ENCODE data around the gene CRIP2. TPM values are rescaled to one million over a fixed set of nuclear protein-coding genes. Genes with fewer than 3 reads are reported as not detected.

The CRIP2 gene
- total RNA-seq, 6 experiments from 2014 or later = 11.2 to 50.0 (median 27.5) TPM

GRCh38 chr14:105493921-105494605, 19.4 kb downstream of the CRIP2 start:
- H3K27ac ChIP-seq = no peak overlapping the region
- no peak for ATAC-seq
- H3K4me3 ChIP-seq = no peak overlapping the region
- no peaks in the 10 kb centered on the region for H3K9me3 ChIP-seq
- WGBS (ENCODE audit: insufficient coverage, low coverage, low lambda C conversion rate, missing lambda C conversion rate) = 80% methylated on average over 2 of the region's 16 CpGs
- H3K4me1 ChIP-seq = peaks cover 0 to 53% (median 23%) of the 10 kb centered on the region in 4 donors
- H3K36me3 ChIP-seq = peaks cover 0 to 3% (median 0%) of the 10 kb centered on the region in 4 donors
- intact Hi-C loops (cut with DNase I) = no loop called here
- H3K27me3 ChIP-seq = no peaks in the 10 kb centered on the region
- TF ChIP-seq, protein P1, sequence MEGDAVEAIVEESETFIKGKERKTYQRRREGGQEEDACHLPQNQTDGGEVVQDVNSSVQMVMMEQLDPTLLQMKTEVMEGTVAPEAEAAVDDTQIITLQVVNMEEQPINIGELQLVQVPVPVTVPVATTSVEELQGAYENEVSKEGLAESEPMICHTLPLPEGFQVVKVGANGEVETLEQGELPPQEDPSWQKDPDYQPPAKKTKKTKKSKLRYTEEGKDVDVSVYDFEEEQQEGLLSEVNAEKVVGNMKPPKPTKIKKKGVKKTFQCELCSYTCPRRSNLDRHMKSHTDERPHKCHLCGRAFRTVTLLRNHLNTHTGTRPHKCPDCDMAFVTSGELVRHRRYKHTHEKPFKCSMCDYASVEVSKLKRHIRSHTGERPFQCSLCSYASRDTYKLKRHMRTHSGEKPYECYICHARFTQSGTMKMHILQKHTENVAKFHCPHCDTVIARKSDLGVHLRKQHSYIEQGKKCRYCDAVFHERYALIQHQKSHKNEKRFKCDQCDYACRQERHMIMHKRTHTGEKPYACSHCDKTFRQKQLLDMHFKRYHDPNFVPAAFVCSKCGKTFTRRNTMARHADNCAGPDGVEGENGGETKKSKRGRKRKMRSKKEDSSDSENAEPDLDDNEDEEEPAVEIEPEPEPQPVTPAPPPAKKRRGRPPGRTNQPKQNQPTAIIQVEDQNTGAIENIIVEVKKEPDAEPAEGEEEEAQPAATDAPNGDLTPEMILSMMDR (IDR thresholded peaks at IDR 0.05) = no peak
- no peak for TF ChIP-seq POLR2A (IDR thresholded peaks at IDR 0.05)
- peak in 1 of 3 donors; percentile 48 for DNase-seq

- no peak overlapping the region for H3K27ac ChIP-seq
- H3K27me3 ChIP-seq = no peaks in the 10 kb centered on the region
- DNase-seq (no peak), ATAC-seq (no peak)
- peaks cover 0 to 3% (median 0%) of the 10 kb centered on the region in 4 donors for H3K36me3 ChIP-seq
- H3K4me1 ChIP-seq = peaks cover 0 to 53% (median 23%) of the 10 kb centered on the region in 4 donors
- H3K4me3 ChIP-seq = no peak overlapping the region
- no peak for TF ChIP-seq POLR2A (IDR thresholded peaks at IDR 0.05)
- TF ChIP-seq, protein P1 (IDR thresholded peaks at IDR 0.05) = no peak
- no peaks in the 10 kb centered on the region for H3K9me3 ChIP-seq
- WGBS (ENCODE audit: insufficient coverage, low coverage, low lambda C conversion rate, missing lambda C conversion rate) = 96% methylated on average over 4 of the region's 6 CpGs
- intact Hi-C loops (cut with DNase I) = no loop called here
These were observed 19.9 kb downstream of the CRIP2 start for GRCh38 chr14:105494606-105494929.

- peak overlapping the region; percentile 47 to 97 (median 88) for H3K27ac ChIP-seq
- H3K36me3 ChIP-seq = peaks cover 0 to 3% (median 0%) of the 10 kb centered on the region in 4 donors
- no peaks in the 10 kb centered on the region for H3K9me3 ChIP-seq
- H3K4me1 ChIP-seq = peaks cover 0 to 47% (median 23%) of the 10 kb centered on the region in 4 donors
- TF ChIP-seq, protein P1 (IDR thresholded peaks at IDR 0.05) = no peak
- TF ChIP-seq POLR2A (IDR thresholded peaks at IDR 0.05) = no peak
- WGBS (ENCODE audit: insufficient coverage, low coverage, low lambda C conversion rate, missing lambda C conversion rate) = 40% methylated on average over 2 of the region's 18 CpGs
- no peaks in the 10 kb centered on the region for H3K27me3 ChIP-seq
- H3K4me3 ChIP-seq = peak overlapping the region in 2 of 3 donors; percentile 38 to 50
- intact Hi-C loops (cut with DNase I) = no loop called here
- ATAC-seq = peak; percentile 5 to 33 (median 24)
- DNase-seq = peak; percentile 75 to 96 (median 94)
These were observed 20.7 kb downstream of the CRIP2 start for GRCh38 chr14:105495101-105495989.

- Histone ChIP-seq H3K4me1 (peaks cover 0 to 46% (median 23%) of the 10 kb centered on the region in 4 donors), H3K27ac (peak overlapping the region; percentile 47 to 97 (median 88)), H3K9me3 (no peaks in the 10 kb centered on the region), H3K27me3 (no peaks in the 10 kb centered on the region), H3K4me3 (peak overlapping the region; percentile 16 to 50 (median 38)), H3K36me3 (peaks cover 0 to 3% (median 0%) of the 10 kb centered on the region in 4 donors)
- peak; percentile 73 to 91 (median 87) for DNase-seq
- TF ChIP-seq, protein P1 (IDR thresholded peaks at IDR 0.05) = no peak
- TF ChIP-seq POLR2A (IDR thresholded peaks at IDR 0.05) = no peak
- ATAC-seq = peak; percentile 31 to 46 (median 42)
- intact Hi-C loops (cut with DNase I) = no loop called here
- 45% methylated on average over 4 of the region's 18 CpGs for WGBS (ENCODE audit: insufficient coverage, low coverage, low lambda C conversion rate, missing lambda C conversion rate)
These were observed 21.6 kb downstream of the CRIP2 start for GRCh38 chr14:105495990-105496830.

All from right lobe of liver (tissue), 6 donors.